AG09309 (cell line): ENCODE data around the gene RFNG.

Source experiments
- DNase-seq: peaks from one replicate; pipeline ENCODE4 v3.0.0-alpha.2; 2010; ENCODE audit warnings: low read depth
- H3K4me3 ChIP-seq: 2 replicates; pipeline ENCODE4 v1.5.1; 2011; ENCODE audit warnings: mild to moderate bottlenecking, low read depth, low read length, moderate library complexity; ENCODE audit not compliant: control insufficient read depth
- TF ChIP-seq, protein P1 (sequence below): IDR thresholded peaks from 2 replicates; pipeline ENCODE4 v1.5.1; 2011; ENCODE audit warnings: mild to moderate bottlenecking, low read depth, low read length, inconsistent platforms; ENCODE audit not compliant: insufficient read depth, control insufficient read depth; ENCODE audit errors: missing control alignments

Gene RFNG

DNA sequence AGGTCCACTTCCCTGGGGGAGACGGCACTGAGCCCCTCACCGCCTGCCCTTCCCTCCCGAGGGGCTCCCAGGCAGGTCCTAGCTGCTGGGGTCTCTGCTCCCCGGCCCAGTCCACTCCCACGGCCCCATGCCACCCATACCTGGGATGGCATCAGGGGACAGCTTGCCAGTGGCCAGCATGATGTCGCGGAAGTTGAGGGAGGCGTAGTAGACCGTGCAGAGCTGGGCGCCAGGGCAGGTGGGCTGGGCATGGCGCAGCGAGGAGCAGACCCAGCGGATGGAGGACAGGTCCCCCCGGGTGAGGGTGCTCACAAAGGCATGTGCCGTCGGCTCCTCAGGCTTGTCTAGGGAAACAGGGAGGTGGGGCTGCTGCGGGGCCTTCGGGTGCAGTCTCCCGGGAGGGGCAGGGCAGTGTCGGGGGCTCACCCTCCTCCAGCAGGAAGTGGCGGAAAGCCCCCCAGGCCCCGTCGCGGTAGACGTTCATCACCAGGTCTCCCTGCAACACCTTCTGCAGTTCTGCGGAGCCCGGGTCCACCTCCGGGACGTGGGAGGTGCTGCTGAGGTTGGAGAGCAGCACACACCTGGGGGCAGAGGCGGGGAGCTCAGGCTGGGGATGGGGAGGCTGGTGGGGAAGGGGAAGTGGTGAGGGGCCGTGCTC, 32.9 kb upstream of the RFNG start:
- TF ChIP-seq, protein P1, sequence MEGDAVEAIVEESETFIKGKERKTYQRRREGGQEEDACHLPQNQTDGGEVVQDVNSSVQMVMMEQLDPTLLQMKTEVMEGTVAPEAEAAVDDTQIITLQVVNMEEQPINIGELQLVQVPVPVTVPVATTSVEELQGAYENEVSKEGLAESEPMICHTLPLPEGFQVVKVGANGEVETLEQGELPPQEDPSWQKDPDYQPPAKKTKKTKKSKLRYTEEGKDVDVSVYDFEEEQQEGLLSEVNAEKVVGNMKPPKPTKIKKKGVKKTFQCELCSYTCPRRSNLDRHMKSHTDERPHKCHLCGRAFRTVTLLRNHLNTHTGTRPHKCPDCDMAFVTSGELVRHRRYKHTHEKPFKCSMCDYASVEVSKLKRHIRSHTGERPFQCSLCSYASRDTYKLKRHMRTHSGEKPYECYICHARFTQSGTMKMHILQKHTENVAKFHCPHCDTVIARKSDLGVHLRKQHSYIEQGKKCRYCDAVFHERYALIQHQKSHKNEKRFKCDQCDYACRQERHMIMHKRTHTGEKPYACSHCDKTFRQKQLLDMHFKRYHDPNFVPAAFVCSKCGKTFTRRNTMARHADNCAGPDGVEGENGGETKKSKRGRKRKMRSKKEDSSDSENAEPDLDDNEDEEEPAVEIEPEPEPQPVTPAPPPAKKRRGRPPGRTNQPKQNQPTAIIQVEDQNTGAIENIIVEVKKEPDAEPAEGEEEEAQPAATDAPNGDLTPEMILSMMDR: no peak
- DNase-seq: no peak
- H3K4me3 ChIP-seq: no peak overlapping the region

GRCh38 chr17:82083533-82084359, 32.1 kb upstream of the RFNG start:
- no peak for DNase-seq
- TF ChIP-seq, protein P1: no peak
- H3K4me3 ChIP-seq: no peak overlapping the region

GRCh38 chr17:82083009-82083408, 31.4 kb upstream of the RFNG start:
- no peak overlapping the region for H3K4me3 ChIP-seq
- TF ChIP-seq, protein P1: no peak
- no peak for DNase-seq

DNA sequence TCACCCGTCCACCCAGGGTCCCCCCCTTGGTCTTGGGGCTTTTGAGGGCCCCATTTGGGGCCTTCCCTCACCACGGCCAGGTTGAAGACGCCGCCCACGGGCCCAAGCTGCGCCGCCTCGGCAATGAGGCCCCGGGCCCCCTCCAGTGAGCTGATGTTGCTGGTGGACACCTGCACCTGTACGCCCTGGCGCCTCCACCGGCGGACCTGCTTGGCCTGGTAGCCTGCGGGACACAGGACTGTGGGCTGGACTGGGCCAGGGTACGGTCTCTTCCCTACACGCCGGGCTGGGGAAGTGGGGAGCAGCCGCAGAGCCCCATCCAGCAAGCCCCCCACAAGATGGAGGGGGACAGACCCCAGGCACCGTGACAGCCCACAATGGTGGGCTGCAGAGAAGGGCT, 30.8 kb upstream of the RFNG start:
- H3K4me3 ChIP-seq: no peak overlapping the region
- DNase-seq: no peak
- TF ChIP-seq, protein P1: no peak

DNA sequence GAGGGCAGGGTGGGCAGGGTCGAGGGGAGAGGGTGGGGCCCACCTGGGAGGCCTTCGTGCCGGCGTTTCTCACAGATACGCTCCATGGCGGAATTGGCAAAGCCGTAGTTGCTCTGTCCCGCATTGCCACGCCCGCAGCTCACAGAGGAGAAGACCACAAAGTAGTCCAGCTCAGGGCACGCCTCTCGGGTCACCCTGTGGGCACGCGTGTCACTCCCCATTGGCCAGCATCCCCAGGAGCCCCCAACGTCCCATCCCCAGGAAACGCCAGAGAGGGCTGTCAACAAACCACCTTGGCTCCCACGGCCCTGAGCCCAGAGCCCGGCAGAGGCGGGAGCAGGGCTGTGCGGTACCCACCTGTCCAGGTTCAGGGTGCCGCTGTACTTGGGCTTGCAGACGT, 30.4 kb upstream of the RFNG start:
- DNase-seq: no peak
- no peak overlapping the region for H3K4me3 ChIP-seq
- TF ChIP-seq, protein P1: no peak

GRCh38 chr17:82081546-82081945, 29.9 kb upstream of the RFNG start:
- DNase-seq: no peak
- H3K4me3 ChIP-seq: no peak overlapping the region
- TF ChIP-seq, protein P1: no peak
